GM20431 (cell line): ENCODE results near the gene CDC20B.

ENCODE experiments used
- in situ Hi-C: fragments of 300-500 bp; cut with MseI, MboI; formaldehyde crosslinking; loops from one replicate; pipeline ENCODE4 v1.15.0; 2020; ENCODE audit warnings: low sequenced_read_pairs; ENCODE audit not compliant: unreplicated experiment

Gene CDC20B

GRCh38 chr5:55171471-55171870, 1.5 kb downstream of the CDC20B start:
- in situ Hi-C loops, result no loop called here

- in situ Hi-C loops, result no loop called here
Measured at GRCh38 chr5:55162666-55163065, 10.3 kb downstream of the CDC20B start.

GRCh38 chr5:55160493-55161209, 12.3 kb downstream of the CDC20B start:
- in situ Hi-C loops, result no loop called here

- in situ Hi-C loops, result no loop called here
Measured at GRCh38 chr5:55159763-55160492, 13.0 kb downstream of the CDC20B start, which contains the start of gene GPX8. Gene GPX8, plus strand, starts transcription at chr5:55160171. Its CDS starts 22 bp downstream, at chr5:55160193.

GRCh38 chr5:55154873-55155272, 18.1 kb downstream of the CDC20B start:
- in situ Hi-C loops, result no loop called here

- in situ Hi-C loops, result no loop called here
Measured at GRCh38 chr5:55151923-55152842, 20.8 kb downstream of the CDC20B start.

- in situ Hi-C loops, result loop anchor here (25.0 kb wide), 1 partner anchor 212 kb away; no protein-coding TSS in a partner anchor
Measured at GRCh38 chr5:55149308-55149795, 23.6 kb downstream of the CDC20B start.

GRCh38 chr5:55146543-55147151, 26.3 kb downstream of the CDC20B start:
- in situ Hi-C loops, result loop anchor here (25.0 kb wide), 1 partner anchor 209 kb away; no protein-coding TSS in a partner anchor

- in situ Hi-C loops, result loop anchor here (25.0 kb wide), 1 partner anchor 209 kb away; no protein-coding TSS in a partner anchor
Measured at GRCh38 chr5:55146080-55146479, 26.9 kb downstream of the CDC20B start.

GRCh38 chr5:55143624-55144023, 29.4 kb downstream of the CDC20B start:
- in situ Hi-C loops, result loop anchor here (25.0 kb wide), 1 partner anchor 206 kb away; no protein-coding TSS in a partner anchor

GRCh38 chr5:55141945-55142690, 30.9 kb downstream of the CDC20B start:
- in situ Hi-C loops, result loop anchor here (25.0 kb wide), 1 partner anchor 205 kb away; no protein-coding TSS in a partner anchor

- in situ Hi-C loops, result loop anchor here (25.0 kb wide), 1 partner anchor 204 kb away; no protein-coding TSS in a partner anchor
Measured at GRCh38 chr5:55140908-55141665, 31.9 kb downstream of the CDC20B start.

- in situ Hi-C loops, result loop anchor here (25.0 kb wide), 1 partner anchor 199 kb away; no protein-coding TSS in a partner anchor
Measured at GRCh38 chr5:55136521-55136920, 36.5 kb downstream of the CDC20B start.

- in situ Hi-C loops, result loop anchor here (25.0 kb wide), 1 partner anchor 197 kb away; no protein-coding TSS in a partner anchor
Measured at GRCh38 chr5:55134053-55134722, 38.8 kb downstream of the CDC20B start.

GRCh38 chr5:55123365-55123764, 49.6 kb downstream of the CDC20B start:
- in situ Hi-C loops, result no loop called here

- in situ Hi-C loops, result no loop called here
Measured at GRCh38 chr5:55114061-55114460, 58.9 kb downstream of the CDC20B start.

- in situ Hi-C loops, result no loop called here
Measured at GRCh38 chr5:55113327-55113726, 59.6 kb downstream of the CDC20B start.
